ENCODE results near the gene BSX.

BSX gene

GRCh38 chr11:122931510-122931909 is 50.1 kb downstream of the BSX start:
- TF ChIP-seq FOXP2 (optimal IDR thresholded peaks at IDR 0.05; ENCODE audit: control extremely low read depth, extremely low read length, insufficient read depth) (no peak), POLR2AphosphoS5 (IDR thresholded peaks at IDR 0.05; ENCODE audit: borderline replicate concordance, low read depth, low read length) (no peak)
- H3K9ac ChIP-seq (ENCODE audit: insufficient read length), result no peak overlapping the region
- no peaks in the 10 kb centered on the region for H3K36me3 ChIP-seq (ENCODE audit: insufficient read depth, low read length)
- no peak for DNase-seq (ENCODE audit: low read depth, low spot score)
- H3K9me3 ChIP-seq (ENCODE audit: low read depth, low read length), result no peaks in the 10 kb centered on the region
- H3K4me3 ChIP-seq, result no peak overlapping the region
- H3K27ac ChIP-seq, result no peak overlapping the region

All from SK-N-MC (cell line).